NB4 (cell line): ENCODE results near the gene CDH23.
A peak's percentile ranks its signal among the peaks of the same experiment; 100 is the strongest.

Experiments
- DNase-seq: peaks from one replicate; pipeline ENCODE4 v3.0.0; 2010; ENCODE audit warnings: low read depth
- H3K4me3 ChIP-seq: one replicate; pipeline ENCODE4 v1.5.1; 2011; ENCODE audit warnings: mild to moderate bottlenecking, low read depth, low read length, moderate library complexity
- CTCF ChIP-seq: IDR thresholded peaks from one replicate; pipeline ENCODE4 v1.5.1; 2012; ENCODE audit warnings: low read depth, low read length
- MAX ChIP-seq: IDR thresholded peaks from 2 replicates; pipeline ENCODE4 v1.6.1; 2011; ENCODE audit warnings: low read depth, low read length
- MYC ChIP-seq: IDR thresholded peaks from 2 replicates; pipeline ENCODE4 v1.6.1; 2011; ENCODE audit warnings: low read depth, low read length
- POLR2A ChIP-seq: IDR thresholded peaks from 2 replicates; pipeline ENCODE4 v1.6.1; 2011; ENCODE audit warnings: mild to moderate bottlenecking; ENCODE audit not compliant: insufficient read length; ENCODE audit errors: extremely low read depth

Gene CDH23

GRCh38 chr10:71397296-71398212 is 834 bp downstream of the CDH23 start:
- H3K4me3 ChIP-seq = no peak overlapping the region
- TF ChIP-seq POLR2A = no peak
- TF ChIP-seq MYC = no peak
- no peak for TF ChIP-seq MAX
- TF ChIP-seq CTCF = no peak
- no peak for DNase-seq

- DNase-seq = peak; percentile 19
- no peak overlapping the region for H3K4me3 ChIP-seq
- no peak for TF ChIP-seq MAX
- TF ChIP-seq CTCF = no peak
- TF ChIP-seq POLR2A = no peak
- TF ChIP-seq MYC = no peak
These were observed 2.3 kb downstream of the CDH23 start for GRCh38 chr10:71398976-71399375.

- no peak for TF ChIP-seq MYC
- TF ChIP-seq CTCF = no peak
- TF ChIP-seq MAX = no peak
- TF ChIP-seq POLR2A = no peak
- H3K4me3 ChIP-seq = no peak overlapping the region
- peak; percentile 32 for DNase-seq
These were observed 3.2 kb downstream of the CDH23 start for GRCh38 chr10:71399946-71400345.

- no peak overlapping the region for H3K4me3 ChIP-seq
- no peak for DNase-seq
- TF ChIP-seq CTCF = no peak
- TF ChIP-seq MAX = no peak
- TF ChIP-seq POLR2A = no peak
- no peak for TF ChIP-seq MYC
These were observed 4.3 kb downstream of the CDH23 start for GRCh38 chr10:71401056-71401455.

GRCh38 chr10:71402005-71402404 is 5.3 kb downstream of the CDH23 start:
- TF ChIP-seq CTCF = no peak
- no peak for TF ChIP-seq MAX
- TF ChIP-seq MYC = no peak
- TF ChIP-seq POLR2A = no peak
- H3K4me3 ChIP-seq = no peak overlapping the region
- DNase-seq = no peak
